ENCODE results near the gene PEPD.

PEPD gene

DNA sequence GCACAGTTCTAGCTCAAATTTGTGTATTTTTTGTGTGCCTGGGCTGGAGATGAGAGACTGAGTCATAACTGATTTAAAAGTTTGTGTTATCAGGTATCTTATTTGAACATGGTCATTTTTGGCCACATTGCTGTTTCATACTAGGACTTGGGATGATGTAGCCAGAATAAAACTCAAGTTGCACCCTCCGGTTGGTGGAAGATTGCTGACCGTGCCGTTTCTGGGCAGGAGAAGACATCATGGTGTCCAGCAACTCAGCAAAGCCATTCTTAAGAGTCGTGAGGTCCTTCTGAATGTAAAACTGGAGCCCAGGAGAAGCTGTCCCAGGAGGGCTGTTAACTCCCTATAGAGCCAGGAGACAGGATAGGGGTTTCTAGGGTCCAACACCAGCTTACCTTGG lies 140.5 kb downstream of the PEPD start:
- Mint-ChIP-seq H3K9me3 (ENCODE audit: low read depth) (no peaks in the 10 kb centered on the region), H3K4me3 (no peak overlapping the region), H3K36me3 (peaks cover 4% of the 10 kb centered on the region), H3K27me3 (no peaks in the 10 kb centered on the region), H3K4me1 (ENCODE audit: low read depth) (peaks cover 52% of the 10 kb centered on the region), H3K27ac (no peak overlapping the region)

DNA sequence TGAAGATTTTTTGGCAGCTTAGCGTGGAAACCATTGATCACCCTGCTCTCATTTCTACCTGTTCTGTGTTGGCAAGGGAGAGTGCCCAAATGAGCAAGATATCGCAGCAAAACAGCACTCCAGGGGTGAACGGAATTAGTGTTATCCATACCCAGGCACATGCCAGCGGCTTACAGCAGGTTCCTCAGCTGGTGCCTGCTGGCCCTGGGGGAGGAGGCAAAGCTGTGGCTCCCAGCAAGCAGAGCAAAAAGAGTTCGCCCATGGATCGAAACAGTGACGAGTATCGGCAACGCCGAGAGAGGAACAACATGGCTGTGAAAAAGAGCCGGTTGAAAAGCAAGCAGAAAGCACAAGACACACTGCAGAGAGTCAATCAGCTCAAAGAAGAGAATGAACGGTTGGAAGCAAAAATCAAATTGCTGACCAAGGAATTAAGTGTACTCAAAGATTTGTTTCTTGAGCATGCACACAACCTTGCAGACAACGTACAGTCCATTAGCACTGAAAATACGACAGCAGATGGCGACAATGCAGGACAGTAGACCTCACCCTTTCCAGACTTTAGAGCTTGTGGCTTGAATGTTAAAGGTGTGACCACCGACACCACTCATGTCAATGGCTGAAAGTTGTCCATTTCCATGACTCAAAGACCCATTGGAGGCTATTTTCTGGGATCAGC lies 142.3 kb downstream of the PEPD start:
- Mint-ChIP-seq H3K27ac (no peak overlapping the region), H3K4me1 (ENCODE audit: low read depth) (peaks cover 70% of the 10 kb centered on the region), H3K36me3 (peaks cover 10% of the 10 kb centered on the region), H3K9me3 (ENCODE audit: low read depth) (no peaks in the 10 kb centered on the region), H3K4me3 (no peak overlapping the region), H3K27me3 (no peaks in the 10 kb centered on the region)

DNA sequence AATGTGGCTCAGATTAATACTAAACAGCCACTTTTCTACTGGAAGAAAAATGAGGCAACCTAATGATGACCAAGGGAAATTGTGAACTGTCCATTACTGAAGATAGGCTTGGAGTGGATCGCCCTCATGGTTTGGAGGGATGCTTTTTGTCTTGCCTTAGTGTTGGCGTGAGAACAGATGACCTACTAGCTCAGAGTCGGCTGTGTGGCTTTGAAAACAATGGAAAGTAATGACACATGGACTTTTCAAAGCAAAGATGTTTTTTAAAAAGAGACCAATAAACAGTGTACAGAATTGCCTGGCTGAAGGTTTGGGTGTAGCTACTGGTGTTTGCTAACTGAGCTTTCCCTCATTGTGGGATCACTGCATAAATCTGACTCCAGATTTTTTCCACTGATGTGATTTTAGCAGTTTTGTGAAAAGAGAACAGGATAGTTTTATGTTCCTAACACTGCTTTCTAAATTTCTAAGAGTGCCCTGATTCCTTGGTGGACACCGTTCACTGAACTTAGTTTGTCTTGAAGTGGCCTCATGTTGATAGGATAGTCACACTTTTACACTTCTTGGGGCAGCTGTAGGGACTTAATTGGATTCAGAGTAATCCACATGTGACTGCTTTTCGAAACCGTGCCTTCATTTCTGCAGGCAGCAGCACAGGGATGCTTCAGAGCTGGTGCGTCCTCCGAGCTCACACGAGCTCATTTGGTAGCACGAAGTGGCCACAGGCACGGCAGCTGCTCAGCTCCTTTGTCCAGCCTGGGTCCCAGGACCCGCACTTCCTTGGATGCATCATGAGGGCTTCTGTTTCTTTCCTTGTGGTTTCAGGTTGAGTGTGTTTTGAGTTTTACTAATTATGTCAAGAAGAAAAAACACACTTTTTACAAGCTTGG lies 143.8 kb downstream of the PEPD start:
- no peak overlapping the region for H3K4me3 Mint-ChIP-seq
- no peaks in the 10 kb centered on the region for H3K9me3 Mint-ChIP-seq (ENCODE audit: low read depth)
- no peaks in the 10 kb centered on the region for H3K27me3 Mint-ChIP-seq
- peaks cover 10% of the 10 kb centered on the region for H3K36me3 Mint-ChIP-seq
- no peak overlapping the region for H3K27ac Mint-ChIP-seq
- peaks cover 66% of the 10 kb centered on the region for H3K4me1 Mint-ChIP-seq (ENCODE audit: low read depth)

DNA sequence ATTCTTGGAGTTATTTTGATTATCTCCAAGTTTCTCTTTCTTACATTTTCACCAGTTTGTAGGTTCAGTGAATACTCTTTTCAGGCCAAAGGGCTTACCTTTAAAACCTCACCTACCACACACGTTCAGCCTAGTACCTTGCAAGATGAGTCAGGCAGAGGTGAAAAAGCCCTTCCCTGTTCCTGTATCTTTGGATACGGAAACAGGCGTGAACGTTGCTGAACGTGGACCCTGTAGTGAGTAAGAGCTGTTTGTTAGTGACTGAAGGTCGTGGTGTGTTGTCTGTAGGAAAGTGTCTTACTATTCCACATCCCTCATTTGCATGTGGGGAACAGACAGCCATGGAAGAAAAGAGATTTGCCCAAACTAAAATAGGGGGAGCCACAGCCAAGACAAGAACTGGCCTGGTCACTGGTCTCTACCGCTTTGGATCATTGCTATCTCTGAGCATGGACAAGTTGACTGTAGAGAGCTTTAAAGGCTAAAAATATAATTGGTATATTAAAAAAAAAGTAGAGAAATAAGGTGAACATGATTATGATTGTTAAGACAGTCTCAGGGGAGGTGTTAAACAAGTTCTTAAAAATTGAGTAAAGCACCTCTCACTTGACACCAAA lies 144.5 kb downstream of the PEPD start:
- Mint-ChIP-seq H3K4me1 (ENCODE audit: low read depth) (peaks cover 68% of the 10 kb centered on the region), H3K4me3 (peak overlapping the region; percentile 41), H3K36me3 (peaks cover 10% of the 10 kb centered on the region), H3K9me3 (ENCODE audit: low read depth) (no peaks in the 10 kb centered on the region), H3K27ac (no peak overlapping the region), H3K27me3 (no peaks in the 10 kb centered on the region)

DNA sequence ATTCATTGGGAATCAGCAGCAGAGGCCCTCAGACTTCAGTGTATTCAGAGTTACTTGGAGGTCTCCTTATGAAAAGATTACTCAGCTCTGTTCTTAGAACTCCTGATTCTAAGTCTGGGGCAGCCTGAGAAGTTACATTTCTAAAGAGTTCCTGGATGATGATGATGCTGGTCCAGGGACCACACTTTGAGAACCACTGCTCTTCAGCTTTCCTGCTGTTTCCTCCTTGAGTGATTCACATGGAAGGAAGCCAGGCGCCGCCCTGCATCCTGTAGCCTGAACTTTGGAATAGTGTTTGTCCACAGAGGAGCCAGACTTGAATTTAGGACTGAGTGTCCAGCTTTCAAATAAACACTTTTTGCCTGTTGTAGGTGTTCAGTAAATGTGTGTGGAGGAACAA lies 145.2 kb downstream of the PEPD start:
- no peak overlapping the region for H3K27ac Mint-ChIP-seq

DNA sequence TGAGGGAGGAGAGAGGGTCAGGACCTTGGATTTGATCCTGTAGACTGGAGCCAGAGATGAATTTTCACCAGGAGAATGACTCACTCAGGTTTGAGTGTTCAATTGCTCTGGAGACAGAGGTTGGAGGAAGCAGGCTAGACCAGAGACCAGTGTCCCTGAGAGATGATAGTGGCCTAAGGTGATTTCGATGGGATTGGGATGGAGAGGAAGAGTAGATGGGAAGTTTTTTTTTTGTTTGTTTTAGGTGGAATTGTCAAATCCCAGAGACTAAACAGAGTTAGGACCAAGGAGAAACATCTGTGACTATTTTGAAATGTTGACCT lies 145.8 kb downstream of the PEPD start:
- Mint-ChIP-seq H3K36me3 (peaks cover 10% of the 10 kb centered on the region), H3K4me1 (ENCODE audit: low read depth) (peaks cover 59% of the 10 kb centered on the region), H3K27ac (peak overlapping the region; percentile 89), H3K27me3 (no peaks in the 10 kb centered on the region), H3K4me3 (peak overlapping the region; percentile 97), H3K9me3 (ENCODE audit: low read depth) (no peaks in the 10 kb centered on the region)

More for the DNA sequence above, 145.2 kb downstream of the PEPD start:
- no peaks in the 10 kb centered on the region for H3K27me3 Mint-ChIP-seq
- H3K9me3 Mint-ChIP-seq (ENCODE audit: low read depth), result no peaks in the 10 kb centered on the region
- peaks cover 10% of the 10 kb centered on the region for H3K36me3 Mint-ChIP-seq
- H3K4me3 Mint-ChIP-seq, result peak overlapping the region; percentile 97
- peaks cover 64% of the 10 kb centered on the region for H3K4me1 Mint-ChIP-seq (ENCODE audit: low read depth)

DNA sequence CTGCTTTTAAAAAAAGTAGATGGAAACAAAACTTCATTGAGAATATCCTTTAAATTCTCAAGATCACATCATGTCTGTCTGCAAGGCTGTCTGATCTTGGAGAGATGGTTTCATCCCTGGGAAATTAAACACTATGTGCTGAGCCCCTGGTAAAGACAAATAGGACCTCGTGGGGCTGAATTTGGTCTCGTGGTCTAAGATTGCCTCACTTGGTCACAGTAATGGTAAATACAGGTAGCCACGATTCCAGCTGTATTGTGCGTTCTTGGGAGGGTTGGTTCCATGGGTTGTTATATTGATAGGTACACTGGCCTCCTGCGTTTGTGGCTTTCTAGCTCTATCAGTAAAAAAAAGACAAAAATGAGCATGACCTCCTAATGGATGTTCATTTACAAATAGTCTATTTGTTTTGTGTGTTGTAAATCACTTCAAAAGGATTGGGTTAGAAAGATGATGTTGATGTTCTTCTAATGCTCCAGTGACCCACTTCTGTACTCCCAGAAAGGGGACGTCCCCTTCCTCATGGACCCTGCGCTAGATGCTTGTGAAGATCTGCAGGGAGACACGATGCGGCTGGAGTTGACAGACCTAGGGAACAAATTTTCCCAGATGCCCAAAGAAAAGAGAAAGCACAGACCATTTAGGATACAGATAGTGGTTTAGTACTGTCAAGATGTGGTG lies 146.3 kb downstream of the PEPD start:
- peak overlapping the region; percentile 89 for H3K27ac Mint-ChIP-seq
- H3K4me3 Mint-ChIP-seq, result peak overlapping the region; percentile 97
- H3K4me1 Mint-ChIP-seq (ENCODE audit: low read depth), result peaks cover 59% of the 10 kb centered on the region
- H3K9me3 Mint-ChIP-seq (ENCODE audit: low read depth), result no peaks in the 10 kb centered on the region
- H3K36me3 Mint-ChIP-seq, result peaks cover 10% of the 10 kb centered on the region
- no peaks in the 10 kb centered on the region for H3K27me3 Mint-ChIP-seq

DNA sequence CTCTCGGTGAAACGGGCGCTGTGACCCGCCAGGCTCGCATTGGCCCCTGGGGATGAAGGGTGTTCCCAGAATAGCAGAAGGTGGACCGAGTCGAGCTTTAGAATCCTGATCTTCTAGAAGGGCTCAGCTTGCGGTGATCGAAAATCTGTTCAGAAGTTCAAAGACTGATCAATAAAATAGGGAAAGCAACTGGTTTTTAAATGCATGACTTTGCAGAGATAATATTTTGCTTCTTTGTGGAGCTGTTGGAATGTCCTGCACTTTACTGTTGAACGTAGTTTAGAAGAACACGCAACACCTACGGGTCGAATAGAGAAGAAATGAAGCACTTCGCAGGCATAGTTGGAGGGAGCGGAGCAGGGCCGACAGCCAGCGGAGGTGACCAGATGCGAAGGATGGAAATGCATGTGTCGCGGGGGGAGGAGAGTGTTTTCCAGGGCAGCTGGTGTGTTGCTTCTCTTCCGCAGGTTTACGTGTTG lies 147.3 kb downstream of the PEPD start:
- Mint-ChIP-seq H3K4me3 (peak overlapping the region; percentile 97), H3K4me1 (ENCODE audit: low read depth) (peaks cover 54% of the 10 kb centered on the region), H3K9me3 (ENCODE audit: low read depth) (no peaks in the 10 kb centered on the region), H3K27me3 (no peaks in the 10 kb centered on the region), H3K36me3 (peaks cover 10% of the 10 kb centered on the region), H3K27ac (peak overlapping the region; percentile 89)

DNA sequence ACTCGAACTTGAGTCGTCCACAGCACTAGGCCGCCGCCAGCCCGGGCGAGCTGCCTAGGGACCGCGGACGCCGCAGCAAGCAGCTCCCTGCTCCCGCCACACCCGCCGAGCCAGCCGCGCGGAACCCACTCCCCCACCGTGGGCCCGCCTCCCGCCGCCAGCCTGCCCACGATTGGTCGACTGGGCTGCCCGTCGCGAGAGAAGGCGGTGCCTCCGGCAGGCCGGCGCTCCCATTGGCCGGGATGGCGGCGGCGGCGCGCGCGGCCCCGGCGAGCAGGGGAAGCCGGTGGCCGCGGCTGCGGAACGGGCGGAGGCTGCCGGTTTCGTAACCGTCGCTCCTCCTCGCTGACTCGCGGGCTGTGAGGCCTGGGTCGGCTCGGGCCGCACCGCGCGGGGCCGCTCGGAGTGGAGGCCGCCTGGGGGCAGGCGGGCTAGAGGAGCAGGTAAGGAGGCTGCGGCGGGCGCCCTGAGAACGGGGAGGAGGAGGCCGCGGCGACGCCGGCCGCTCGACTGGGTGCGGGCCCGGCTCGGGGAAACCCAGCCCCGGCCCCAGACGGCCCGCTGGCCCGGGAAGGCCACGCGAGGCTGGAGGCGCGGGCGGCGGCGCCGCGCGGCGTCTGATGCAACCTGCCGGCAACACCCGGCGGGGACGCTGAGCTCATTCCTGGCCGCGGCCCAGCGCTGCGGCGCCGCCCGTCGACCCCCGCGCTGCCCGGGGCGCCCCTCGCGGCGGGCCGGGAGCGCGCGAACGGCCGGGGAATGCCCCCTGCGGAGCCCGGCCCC lies 147.9 kb downstream of the PEPD start, which contains the start of gene CEBPG:
Gene CEBPG (plus strand): TSS at position 257 of the 783 bp plus-strand sequence. CDS start 5,531 bp downstream, outside the sequence.
- Mint-ChIP-seq H3K36me3 (peaks cover 8% of the 10 kb centered on the region), H3K4me1 (ENCODE audit: low read depth) (peaks cover 48% of the 10 kb centered on the region), H3K27ac (peak within 1 kb of the TSS; percentile 89), H3K4me3 (peak within 1 kb of the TSS; percentile 97), H3K27me3 (no peaks in the 10 kb centered on the region), H3K9me3 (ENCODE audit: low read depth) (no peaks in the 10 kb centered on the region)

DNA sequence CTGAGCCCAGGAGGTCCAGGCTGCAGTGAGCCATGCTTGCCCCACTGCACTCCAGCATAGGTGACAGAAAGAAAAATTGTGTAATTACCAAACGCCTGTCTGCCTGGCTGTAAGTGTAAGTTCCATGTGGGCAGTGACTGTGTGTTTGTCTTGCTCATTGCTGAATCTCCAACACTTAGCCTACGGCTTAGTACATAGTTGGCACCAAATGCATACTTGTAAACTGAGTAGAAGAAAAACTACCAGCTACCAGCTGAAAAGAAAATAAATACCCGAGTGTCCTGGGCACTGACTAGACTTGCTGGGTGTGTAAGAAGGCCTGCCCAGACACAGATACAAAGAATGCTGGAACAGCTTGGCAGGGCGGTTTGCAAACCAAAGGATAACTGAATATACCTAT lies 150.8 kb downstream of the PEPD start:
- Mint-ChIP-seq H3K4me1 (ENCODE audit: low read depth) (peaks cover 23% of the 10 kb centered on the region), H3K27ac (no peak overlapping the region), H3K4me3 (no peak overlapping the region), H3K27me3 (no peaks in the 10 kb centered on the region), H3K9me3 (ENCODE audit: low read depth) (no peaks in the 10 kb centered on the region), H3K36me3 (peaks cover 3% of the 10 kb centered on the region)

DNA sequence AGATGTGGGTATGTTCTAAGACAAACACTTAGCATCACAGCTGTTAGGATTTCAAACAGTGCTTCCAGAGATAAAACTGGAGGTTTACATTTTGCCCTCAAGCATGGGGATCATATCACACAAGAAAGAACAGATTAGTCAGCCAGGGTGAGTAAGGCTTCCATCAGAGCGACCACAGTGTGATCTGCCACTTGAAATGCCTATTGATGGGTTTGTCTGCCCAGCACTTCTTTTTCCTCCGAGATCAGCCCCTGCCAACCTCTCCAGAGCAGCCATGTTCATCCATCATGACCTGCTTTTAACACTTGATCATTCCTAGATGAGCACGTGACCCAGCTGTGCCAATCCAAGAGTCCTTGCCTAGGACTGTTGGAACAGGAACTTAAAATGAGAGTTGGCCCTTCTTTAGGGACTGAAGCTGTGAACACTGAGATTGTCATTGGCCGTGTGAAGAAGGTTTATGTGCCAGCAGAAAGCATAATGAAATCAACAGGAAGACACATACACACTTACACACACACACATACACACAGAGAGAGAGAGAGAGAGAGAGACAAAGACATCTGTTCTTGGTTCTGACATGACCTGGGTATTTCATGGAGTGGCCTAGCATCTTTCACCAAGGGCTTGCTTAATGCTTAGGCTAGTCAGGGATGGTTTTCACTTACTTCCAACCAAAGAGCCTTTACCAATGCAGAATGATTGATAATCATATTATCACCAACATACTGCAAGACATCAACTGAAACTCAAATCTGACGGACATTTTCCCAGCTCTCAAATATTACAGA lies 153.3 kb downstream of the PEPD start:
- H3K27me3 Mint-ChIP-seq, result no peaks in the 10 kb centered on the region
- H3K4me1 Mint-ChIP-seq (ENCODE audit: low read depth), result peaks cover 6% of the 10 kb centered on the region

DNA sequence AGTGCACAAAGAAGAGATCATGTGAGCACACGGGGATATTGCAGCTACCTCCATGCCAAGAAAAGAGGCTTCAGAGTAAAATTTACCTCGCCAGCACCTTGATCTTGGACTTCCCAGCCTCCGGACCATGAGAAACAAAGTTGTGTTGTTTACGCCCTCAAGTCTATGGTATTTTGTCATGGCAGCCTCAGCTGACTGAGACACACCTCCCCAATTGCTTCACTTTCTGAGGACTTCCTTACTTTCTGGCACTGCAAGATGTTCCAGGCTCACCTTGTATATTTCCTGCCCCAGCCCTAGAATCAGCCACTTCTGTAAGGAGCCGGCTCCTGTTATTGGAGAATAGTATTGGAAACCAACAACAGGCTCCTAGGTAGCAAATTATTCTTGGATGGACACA lies 154.7 kb downstream of the PEPD start:
- Mint-ChIP-seq H3K36me3 (no peaks in the 10 kb centered on the region), H3K9me3 (ENCODE audit: low read depth) (no peaks in the 10 kb centered on the region), H3K27ac (no peak overlapping the region), H3K4me1 (ENCODE audit: low read depth) (no peaks in the 10 kb centered on the region), H3K27me3 (peaks cover 2% of the 10 kb centered on the region), H3K4me3 (no peak overlapping the region)

More for the DNA sequence above, 153.3 kb downstream of the PEPD start:
- H3K36me3 Mint-ChIP-seq, result no peaks in the 10 kb centered on the region
- no peak overlapping the region for H3K27ac Mint-ChIP-seq
- H3K4me3 Mint-ChIP-seq, result no peak overlapping the region
- no peaks in the 10 kb centered on the region for H3K9me3 Mint-ChIP-seq (ENCODE audit: low read depth)

DNA sequence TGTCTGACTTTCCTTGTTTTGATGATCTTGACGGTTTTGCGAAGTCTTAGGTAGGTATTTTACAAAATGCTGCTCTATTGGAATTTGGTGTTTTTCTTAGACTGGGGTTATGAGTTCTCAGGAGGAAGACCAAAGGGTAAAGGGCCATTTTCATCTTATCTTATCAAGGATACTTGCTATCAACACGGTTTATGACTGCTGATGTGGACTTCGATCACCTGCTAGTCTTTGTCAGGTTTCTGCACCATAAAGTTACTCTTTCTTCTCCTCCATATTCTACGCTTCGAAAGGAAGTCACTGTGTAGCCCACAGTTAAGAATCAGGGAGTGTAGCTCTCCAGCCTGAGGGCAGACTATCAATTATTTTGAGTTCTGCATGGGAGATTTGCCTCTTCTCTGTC lies 155.5 kb downstream of the PEPD start:
- no peaks in the 10 kb centered on the region for H3K4me1 Mint-ChIP-seq (ENCODE audit: low read depth)
- H3K9me3 Mint-ChIP-seq (ENCODE audit: low read depth), result no peaks in the 10 kb centered on the region
- H3K27me3 Mint-ChIP-seq, result peaks cover 3% of the 10 kb centered on the region
- H3K27ac Mint-ChIP-seq, result no peak overlapping the region
- no peak overlapping the region for H3K4me3 Mint-ChIP-seq
- no peaks in the 10 kb centered on the region for H3K36me3 Mint-ChIP-seq
